GM12892 (cell line): Measurements from ENCODE around the gene PRRT1B.

ENCODE experiments used
- POLR2A ChIP-seq: IDR thresholded peaks from 2 replicates; pipeline ENCODE4 v1.6.1; 2011; ENCODE audit warnings: low read depth, low read length, control low read depth
- TAF1 ChIP-seq: IDR thresholded peaks from 2 replicates; pipeline ENCODE4 v1.6.1; 2011; ENCODE audit warnings: low read depth, mild to moderate bottlenecking, control low read depth, low read length, borderline replicate concordance

DNA sequence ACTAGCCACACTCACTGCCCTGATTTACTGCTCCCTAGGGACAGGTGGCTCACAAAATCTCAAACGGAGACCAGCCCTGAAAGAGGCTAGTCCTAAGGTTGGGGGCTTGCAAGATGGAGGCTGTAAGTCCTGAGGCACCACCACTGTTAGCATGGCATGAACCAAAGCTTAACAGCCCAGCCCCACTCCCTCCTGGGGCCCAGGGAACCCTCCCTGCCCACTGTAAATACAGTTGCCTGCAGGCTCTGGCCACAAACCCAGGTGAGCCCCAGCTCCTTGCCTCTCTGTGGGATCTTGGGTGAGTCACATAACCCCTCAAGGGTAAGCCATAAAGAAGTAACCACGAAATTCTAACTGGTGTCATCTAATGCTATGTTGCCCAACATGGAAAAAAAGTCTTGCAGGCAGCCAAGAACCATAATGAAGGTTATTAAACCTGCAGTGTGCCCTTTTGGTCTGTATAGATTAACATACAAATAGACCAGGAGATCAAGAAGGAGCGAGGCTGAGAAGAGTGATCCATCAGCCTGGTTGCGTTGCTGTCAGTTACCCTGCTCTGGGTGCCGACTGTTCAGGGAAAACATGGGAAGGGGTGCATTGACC, 44.3 kb upstream of the PRRT1B start:
- TF ChIP-seq TAF1 (no peak), POLR2A (no peak)
